GM12891 (cell line): ENCODE measurements around the gene ANO9.

Experiments
- PAX5 ChIP-seq: IDR thresholded peaks from 2 replicates; pipeline ENCODE4 v1.6.1; 2011; ENCODE audit warnings: low read length, moderate library complexity, mild to moderate bottlenecking; ENCODE audit not compliant: insufficient read depth, severe bottlenecking
- POLR2A ChIP-seq: IDR thresholded peaks from 2 replicates; pipeline ENCODE4 v1.6.1; 2011; ENCODE audit warnings: low read depth, low read length, control low read depth
- POLR2AphosphoS5 ChIP-seq: IDR thresholded peaks from 2 replicates; pipeline ENCODE4 v1.6.1; 2011; ENCODE audit warnings: low read depth, low read length, control low read depth
- POU2F2 ChIP-seq: IDR thresholded peaks from 2 replicates; pipeline ENCODE4 v1.6.1; 2011; ENCODE audit warnings: low read depth, mild to moderate bottlenecking, control low read depth, low read length, moderate library complexity
- TAF1 ChIP-seq: IDR thresholded peaks from 2 replicates; pipeline ENCODE4 v1.6.1; 2011; ENCODE audit warnings: low read depth, low read length, control low read depth

- TF ChIP-seq POLR2AphosphoS5 (no peak), POLR2A (no peak), TAF1 (no peak), POU2F2 (no peak), PAX5 (no peak)
Observed at GRCh38 chr11:416757-417621, 24.8 kb downstream of the ANO9 start.
